B cell (primary cell): ENCODE data around the gene PTPRN2. TPM values are rescaled to one million over a fixed set of nuclear protein-coding genes. Genes with fewer than 3 reads are reported as not detected.

Experiments
- ATAC-seq: fragments of 200-7000 bp; cut with Tn5 transposase; one replicate; pipeline ENCODE4 v1.10.0; 2021; ENCODE audit warnings: low read depth, mild to moderate bottlenecking, moderate number of reproducible peaks, moderate library complexity
- CTCF ChIA-PET: fragments of 350-600 bp; sonication (Branson Sonifier 250); formaldehyde crosslinking; loops from one replicate; lab custom pipeline; 2021; ENCODE audit warnings: antibody characterized with exemption, inconsistent platforms; lab: Charles Lee
- POLR2A ChIA-PET: fragments of 350-600 bp; sonication (Branson Sonifier 250); formaldehyde crosslinking; loops from one replicate; lab custom pipeline; 2021; ENCODE audit warnings: antibody characterized with exemption; lab: Charles Lee
- DNase-seq: peaks from one replicate; pipeline ENCODE4 v3.0.0; 2013
- H2AFZ ChIP-seq: 2 replicates; pipeline ENCODE4 v1.6.1; 2012; ENCODE audit warnings: mild to moderate bottlenecking, low read depth, low read length; ENCODE audit not compliant: insufficient read depth, poor library complexity, severe bottlenecking
- H3K27ac ChIP-seq, 2 donors: 1 replicate in 1 of 2; 2 replicates in 1 of 2; pipeline ENCODE4 v1.5.1; 2012 to 2013; ENCODE audit warnings: low read length in 2 of 2, mild to moderate bottlenecking in 2 of 2, moderate library complexity in 1 of 2
- H3K27me3 ChIP-seq, 4 experiments: fragments of 200-600 bp in 1 of 4; sonication (generic) in 1 of 4; replicated peaks in 1 of 4; 1 replicate in 2 of 4; 2 replicates in 2 of 4; pipeline versions ENCODE4 v1.6.1 to v1.7.0; 2013 to 2016; ENCODE audit warnings: low read length in 3 of 4, mild to moderate bottlenecking in 2 of 4, mixed read lengths in 1 of 4, moderate library complexity in 1 of 4; ENCODE audit not compliant: insufficient read depth in 4 of 4, control insufficient read depth in 3 of 4; ENCODE audit errors: control extremely low read depth in 1 of 4
- H3K36me3 ChIP-seq, 2 experiments: replicated peaks in 1 of 2; 1 replicate in 1 of 2; 2 replicates in 1 of 2; pipeline versions ENCODE4 v1.6.1 to v1.7.1; 2013; ENCODE audit warnings: low read length in 1 of 2; ENCODE audit not compliant: insufficient read depth in 2 of 2, control insufficient read depth in 1 of 2; ENCODE audit errors: control extremely low read depth in 1 of 2, extremely low read depth in 1 of 2
- H3K4me1 ChIP-seq, 2 donors: fragments of 200-600 bp in 1 of 2; sonication (generic) in 1 of 2; 1 replicate in 1 of 2; 2 replicates in 1 of 2; pipeline versions ENCODE4 v1.5.1 to v1.6.1; 2013 to 2017; ENCODE audit warnings: low read length in 2 of 2; ENCODE audit not compliant: control insufficient read depth in 2 of 2, insufficient read depth in 2 of 2
- H3K4me2 ChIP-seq: replicated peaks from 2 replicates; pipeline ENCODE3; 2012; ENCODE audit warnings: mild to moderate bottlenecking, low read depth, low read length; ENCODE audit not compliant: poor library complexity, severe bottlenecking
- H3K4me3 ChIP-seq, 5 experiments: fragments of 200-600 bp in 1 of 5; sonication (generic) in 1 of 5; 1 replicate in 3 of 5; 2 replicates in 2 of 5; pipeline versions ENCODE4 v1.5.1 to v1.7.0; 2011 to 2016; ENCODE audit warnings: low read length in 4 of 5, mild to moderate bottlenecking in 4 of 5, low read depth in 2 of 5, control low read depth in 1 of 5, moderate library complexity in 1 of 5; ENCODE audit not compliant: insufficient read depth in 1 of 5; ENCODE audit errors: control extremely low read depth in 1 of 5, extremely low read depth in 1 of 5
- H3K79me2 ChIP-seq: fragments of 200-600 bp; sonication (generic); one replicate; pipeline ENCODE4 v1.6.0; 2016; ENCODE audit warnings: low read length; ENCODE audit not compliant: control insufficient read depth, insufficient read depth
- H3K9ac ChIP-seq: fragments of 200-600 bp; sonication (generic); 2 replicates; pipeline ENCODE4 v1.6.1; 2017; ENCODE audit warnings: mild to moderate bottlenecking, low read length, moderate library complexity
- H3K9me3 ChIP-seq, 3 donors: one replicate each; pipeline versions ENCODE4 v1.6.1 to v1.7.1; 2013; ENCODE audit warnings: low read length in 2 of 3; ENCODE audit not compliant: control insufficient read depth in 2 of 3, insufficient read depth in 1 of 3; ENCODE audit errors: control extremely low read depth in 1 of 3
- H4K20me1 ChIP-seq: 2 replicates; pipeline ENCODE4 v1.6.0; 2012; ENCODE audit warnings: mild to moderate bottlenecking, low read length; ENCODE audit not compliant: insufficient read depth, control insufficient read depth, poor library complexity, severe bottlenecking
- H3K27ac Mint-ChIP-seq: one replicate; pipeline ENCODE4 v1.8.0; 2021; ENCODE audit warnings: mixed read lengths
- H3K27me3 Mint-ChIP-seq: one replicate; pipeline ENCODE4 v1.8.0; 2021; ENCODE audit warnings: mixed read lengths
- H3K4me1 Mint-ChIP-seq: one replicate; pipeline ENCODE4 v1.8.0; 2021; ENCODE audit warnings: mixed read lengths
- H3K4me3 Mint-ChIP-seq: one replicate; pipeline ENCODE4 v1.8.0; 2021; ENCODE audit warnings: mixed read lengths
- H3K9me3 Mint-ChIP-seq: one replicate; pipeline ENCODE4 v1.8.0; 2022; ENCODE audit warnings: mixed read lengths; ENCODE audit not compliant: insufficient read depth
- CTCF ChIP-seq: fragments of 200-600 bp; IDR thresholded peaks from one replicate; pipeline ENCODE4 v1.8.0; 2022; ENCODE audit warnings: antibody characterized with exemption, mild to moderate bottlenecking
- EZH2 ChIP-seq: IDR thresholded peaks from 2 replicates; pipeline ENCODE4 v1.6.1; 2012; ENCODE audit warnings: borderline replicate concordance, low read depth, mild to moderate bottlenecking, moderate library complexity, low read length; ENCODE audit not compliant: insufficient read depth, poor library complexity, severe bottlenecking
- WGBS: methylation state at CpG from one replicate; pipeline ENCODE4 v1.1.5; 2013; ENCODE audit warnings: missing lambda C conversion rate; ENCODE audit not compliant: insufficient coverage; 5-methylcytosine and 5-hydroxymethylcytosine counted together
- intact Hi-C: fragments of 100-400 bp; cut with micrococcal nuclease; formaldehyde crosslinking; loops from one replicate; pipeline ENCODE4 v1.10.0; 2022
- polyA plus RNA-seq: library from polyadenylated mRNA; depleted of rRNA; stranded (reverse); fragments of >200 nt; gene quantifications from 2 replicates; pipeline ENCODE4 v1.2.3, GENCODE V29; 2012
- total RNA-seq, 2 donors: library from RNA; stranded (reverse); fragments of 120-200 nt in 1 of 2; gene quantifications; 1 replicate in 1 of 2; 2 replicates in 1 of 2; pipeline versions ENCODE4 v1.2.3 to v1.2.4, GENCODE V29; 2013 to 2022

PTPRN2 gene
- total and polyA plus RNA-seq, 2 donors (not counting 1 experiment from before 2014, with no cell fraction given) = 2.0 to 5.0 TPM

- Histone ChIP-seq H3K9me3 (peaks cover 0 to 22% (median 0%) of the 10 kb centered on the region in 3 donors), H3K27ac (no peak overlapping the region), H3K79me2 (no peaks in the 10 kb centered on the region), H3K4me1 (no peaks in the 10 kb centered on the region), H3K27me3 (peaks cover 0 to 3% (median 0%) of the 10 kb centered on the region in 4 experiments), H3K9ac (no peak overlapping the region), H4K20me1 (no peaks in the 10 kb centered on the region), H3K36me3 (no peaks in the 10 kb centered on the region), H2AFZ (no peak overlapping the region), H3K4me3 (no peak overlapping the region), H3K4me2 (no peak overlapping the region)
- ChIA-PET CTCF (no interaction called here), POLR2A (no interaction called here)
- intact Hi-C loops = no loop called here
- Mint-ChIP-seq H3K9me3 (no peaks in the 10 kb centered on the region), H3K27me3 (peaks cover 15% of the 10 kb centered on the region), H3K27ac (no peak overlapping the region), H3K4me3 (no peak overlapping the region), H3K4me1 (no peaks in the 10 kb centered on the region)
- TF ChIP-seq EZH2 = no peak
- no peak for TF ChIP-seq CTCF
- ATAC-seq = no peak
- 94% methylated on average over 18 of the region's 18 CpGs for WGBS
- DNase-seq = no peak
Measured at GRCh38 chr7:158471716-158472115, 115.9 kb downstream of the PTPRN2 start.

- ATAC-seq = no peak
- H3K9ac ChIP-seq = no peak overlapping the region
- POLR2A ChIA-PET = no interaction called here
Measured at GRCh38 chr7:158470336-158470735, 117.3 kb downstream of the PTPRN2 start.

More at GRCh38 chr7:158470336-158470735, 117.3 kb downstream of the PTPRN2 start:
- no peaks in the 10 kb centered on the region for H3K36me3 ChIP-seq
- H3K27me3 ChIP-seq = peaks cover 0 to 3% (median 0%) of the 10 kb centered on the region in 4 experiments
- Mint-ChIP-seq H3K27ac (no peak overlapping the region), H3K27me3 (peaks cover 13% of the 10 kb centered on the region), H3K9me3 (no peaks in the 10 kb centered on the region), H3K4me3 (no peak overlapping the region), H3K4me1 (no peaks in the 10 kb centered on the region)
- H3K79me2 ChIP-seq = no peaks in the 10 kb centered on the region
- WGBS = 90% methylated on average over 10 of the region's 16 CpGs
- no peak overlapping the region for H2AFZ ChIP-seq
- peaks cover 0 to 14% (median 0%) of the 10 kb centered on the region in 3 donors for H3K9me3 ChIP-seq
- CTCF ChIA-PET = no interaction called here
- no peaks in the 10 kb centered on the region for H3K4me1 ChIP-seq
- no peak for DNase-seq
- no peak overlapping the region for H3K27ac ChIP-seq
- TF ChIP-seq EZH2 (no peak), CTCF (no peak)
- no peak overlapping the region for H3K4me2 ChIP-seq
- intact Hi-C loops = no loop called here
- H4K20me1 ChIP-seq = no peaks in the 10 kb centered on the region
- no peak overlapping the region for H3K4me3 ChIP-seq
